ENCODE data around the gene ZNF507. TPM values are rescaled to one million over a fixed set of nuclear protein-coding genes. Genes with fewer than 3 reads are reported as not detected.
A peak's percentile ranks its signal among the peaks of the same experiment; 100 is the strongest.

The ZNF507 gene
- polyA plus RNA-seq, 3 donors = 0.08 to 0.39 (median 0.10) TPM

DNA sequence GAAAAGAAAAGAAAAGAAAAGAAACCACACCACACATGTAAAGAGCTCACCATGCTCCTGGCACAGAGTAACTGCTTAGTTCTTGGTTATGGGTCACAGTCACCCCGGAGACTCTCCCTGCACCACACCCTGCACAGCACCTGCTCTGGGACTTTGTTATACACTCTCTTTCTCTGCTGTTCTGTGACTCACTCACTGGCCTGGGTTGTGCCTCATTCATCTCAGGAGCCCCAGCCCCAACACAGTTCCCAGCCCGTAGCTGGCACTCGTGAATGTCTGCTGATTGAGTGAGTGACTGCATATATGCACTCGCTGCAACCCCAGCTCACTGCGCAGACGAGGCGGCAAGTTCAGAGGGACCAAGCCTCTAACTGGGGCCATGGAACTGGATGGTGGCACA lies 22.9 kb upstream of the ZNF507 start:
- H2AFZ ChIP-seq (ENCODE audit: insufficient read depth, low read depth, low read length, poor library complexity, severe bottlenecking) = no peak overlapping the region
- no peaks in the 10 kb centered on the region for H3K36me3 ChIP-seq (replicated peaks in 1 of 2; ENCODE audit: control insufficient read depth in 1 of 2, insufficient read depth in 2 of 2, low read length in 2 of 2)
- no peak overlapping the region for H3K27ac ChIP-seq (ENCODE audit: low read depth in 1 of 2, low read length in 2 of 2)
- no peak for DNase-seq
- Mint-ChIP-seq H3K9me3 (peaks cover 0 to 6% (median 0%) of the 10 kb centered on the region in 7 donors), H3K4me3 (peak overlapping the region in 1 of 2 donors; percentile 63), H3K27ac (no peak overlapping the region), H3K36me3 (no peaks in the 10 kb centered on the region), H3K27me3 (ENCODE audit: low read depth in 3 of 3) (peaks cover 72 to 88% (median 82%) of the 10 kb centered on the region in 3 donors), H3K4me1 (no peaks in the 10 kb centered on the region)
- TF ChIP-seq, protein P1, sequence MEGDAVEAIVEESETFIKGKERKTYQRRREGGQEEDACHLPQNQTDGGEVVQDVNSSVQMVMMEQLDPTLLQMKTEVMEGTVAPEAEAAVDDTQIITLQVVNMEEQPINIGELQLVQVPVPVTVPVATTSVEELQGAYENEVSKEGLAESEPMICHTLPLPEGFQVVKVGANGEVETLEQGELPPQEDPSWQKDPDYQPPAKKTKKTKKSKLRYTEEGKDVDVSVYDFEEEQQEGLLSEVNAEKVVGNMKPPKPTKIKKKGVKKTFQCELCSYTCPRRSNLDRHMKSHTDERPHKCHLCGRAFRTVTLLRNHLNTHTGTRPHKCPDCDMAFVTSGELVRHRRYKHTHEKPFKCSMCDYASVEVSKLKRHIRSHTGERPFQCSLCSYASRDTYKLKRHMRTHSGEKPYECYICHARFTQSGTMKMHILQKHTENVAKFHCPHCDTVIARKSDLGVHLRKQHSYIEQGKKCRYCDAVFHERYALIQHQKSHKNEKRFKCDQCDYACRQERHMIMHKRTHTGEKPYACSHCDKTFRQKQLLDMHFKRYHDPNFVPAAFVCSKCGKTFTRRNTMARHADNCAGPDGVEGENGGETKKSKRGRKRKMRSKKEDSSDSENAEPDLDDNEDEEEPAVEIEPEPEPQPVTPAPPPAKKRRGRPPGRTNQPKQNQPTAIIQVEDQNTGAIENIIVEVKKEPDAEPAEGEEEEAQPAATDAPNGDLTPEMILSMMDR (IDR thresholded peaks at IDR 0.05) = no peak
- peaks cover 59% of the 10 kb centered on the region in 2 donors for H3K27me3 ChIP-seq (ENCODE audit: control insufficient read depth in 2 of 2, insufficient read depth in 2 of 2, low read length in 2 of 2)
- no peak overlapping the region for H3K4me3 ChIP-seq (replicated peaks in 1 of 3; ENCODE audit: low read depth in 2 of 3, low read length in 3 of 3)
- no peaks in the 10 kb centered on the region for H3K4me1 ChIP-seq (ENCODE audit: control insufficient read depth in 1 of 2, insufficient read depth in 2 of 2, low read length in 2 of 2)
- WGBS (ENCODE audit: insufficient coverage) = 91% methylated on average over 7 of the region's 7 CpGs
- H3K79me2 ChIP-seq (ENCODE audit: insufficient read depth, low read length) = no peaks in the 10 kb centered on the region
- H3K9ac ChIP-seq (ENCODE audit: insufficient read depth, low read length, poor library complexity, severe bottlenecking) = no peak overlapping the region
- no peaks in the 10 kb centered on the region for H3K9me3 ChIP-seq (replicated peaks in 1 of 2; ENCODE audit: control insufficient read depth in 1 of 2, insufficient read depth in 1 of 2, low read length in 2 of 2)
- H4K20me1 ChIP-seq (ENCODE audit: insufficient read depth, low read length) = no peaks in the 10 kb centered on the region
- no peak overlapping the region for H3K4me2 ChIP-seq (replicated peaks; ENCODE audit: extremely low read depth, low read length, poor library complexity, severe bottlenecking)
- intact Hi-C loops (cut with micrococcal nuclease) = no loop called here

DNA sequence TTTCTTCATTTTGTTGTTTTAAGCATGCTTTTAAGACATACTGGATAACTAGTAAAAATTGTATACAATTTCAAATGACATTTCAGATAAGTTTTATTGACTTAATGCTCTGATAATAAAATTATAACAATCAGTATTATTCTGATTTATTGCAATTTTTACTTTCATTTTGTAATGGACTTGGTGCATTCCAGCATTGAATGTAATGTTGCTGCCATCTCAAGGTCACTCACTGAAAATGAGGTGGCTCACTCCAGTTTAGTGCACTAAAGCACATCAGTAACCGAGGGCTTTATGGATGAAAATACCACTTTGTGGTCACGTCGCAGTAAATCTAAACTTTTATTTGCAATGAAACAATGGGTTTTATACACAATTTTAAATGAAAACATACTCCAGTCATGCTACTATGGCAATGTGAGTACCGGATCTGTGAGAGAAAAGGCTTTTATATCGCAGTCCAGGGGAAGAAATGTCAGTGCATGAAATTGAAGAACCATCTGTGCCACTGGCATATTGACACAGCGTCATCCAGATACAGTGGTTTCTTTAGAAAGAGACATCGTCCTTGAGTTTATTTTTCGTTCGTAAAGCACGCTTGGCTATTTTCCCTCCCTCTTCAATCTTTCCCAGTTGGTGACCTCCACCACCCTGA lies 20.7 kb upstream of the ZNF507 start:
- peak overlapping the region in 1 of 2 donors; percentile 27 for H3K4me3 Mint-ChIP-seq
- H3K27ac Mint-ChIP-seq = no peak overlapping the region
- no peaks in the 10 kb centered on the region for H3K36me3 Mint-ChIP-seq
- Histone ChIP-seq H3K4me3 (replicated peaks in 1 of 3; ENCODE audit: low read depth in 2 of 3, low read length in 3 of 3) (no peak overlapping the region), H3K9me3 (replicated peaks in 1 of 2; ENCODE audit: control insufficient read depth in 1 of 2, insufficient read depth in 1 of 2, low read length in 2 of 2) (no peaks in the 10 kb centered on the region), H3K27ac (ENCODE audit: low read depth in 1 of 2, low read length in 2 of 2) (no peak overlapping the region), H3K4me1 (ENCODE audit: control insufficient read depth in 1 of 2, insufficient read depth in 2 of 2, low read length in 2 of 2) (no peaks in the 10 kb centered on the region), H3K79me2 (ENCODE audit: insufficient read depth, low read length) (no peaks in the 10 kb centered on the region), H3K9ac (ENCODE audit: insufficient read depth, low read length, poor library complexity, severe bottlenecking) (no peak overlapping the region), H2AFZ (ENCODE audit: insufficient read depth, low read depth, low read length, poor library complexity, severe bottlenecking) (no peak overlapping the region), H3K27me3 (ENCODE audit: control insufficient read depth in 2 of 2, insufficient read depth in 2 of 2, low read length in 2 of 2) (peaks cover 59 to 64% of the 10 kb centered on the region in 2 donors), H3K4me2 (replicated peaks; ENCODE audit: extremely low read depth, low read length, poor library complexity, severe bottlenecking) (no peak overlapping the region), H3K36me3 (replicated peaks in 1 of 2; ENCODE audit: control insufficient read depth in 1 of 2, insufficient read depth in 2 of 2, low read length in 2 of 2) (no peaks in the 10 kb centered on the region), H4K20me1 (ENCODE audit: insufficient read depth, low read length) (no peaks in the 10 kb centered on the region)
- intact Hi-C loops (cut with micrococcal nuclease) = no loop called here
- peaks cover 77 to 89% (median 84%) of the 10 kb centered on the region in 3 donors for H3K27me3 Mint-ChIP-seq (ENCODE audit: low read depth in 3 of 3)
- 96% methylated on average over 6 of the region's 10 CpGs for WGBS (ENCODE audit: insufficient coverage)
- H3K4me1 Mint-ChIP-seq = no peaks in the 10 kb centered on the region
- no peak for DNase-seq
- TF ChIP-seq, protein P1 (IDR thresholded peaks at IDR 0.05) = no peak
- peaks cover 0 to 10% (median 0%) of the 10 kb centered on the region in 7 donors for H3K9me3 Mint-ChIP-seq
